Mesenteric fat pad (tissue), 1 donor: Measurements from ENCODE around the gene IFIT5. TPM values are rescaled to one million over a fixed set of nuclear protein-coding genes. Genes with fewer than 3 reads are reported as not detected.
"Not testable (repeated sequence)": the region's sequence is repeated elsewhere in the genome, so short reads cannot be mapped to it uniquely, and the experiment has no call there.

Experiments used
- DNase-seq: peaks from one replicate; pipeline ENCODE4 v3.0.0-alpha.2; 2020; ENCODE audit warnings: low spot score
- total RNA-seq: library from RNA; stranded (reverse); fragmentation: NEBNext Ultra II Directional; extraction: Animal tissue kit (Norgen Biotek cat#: 25700); gene quantifications from one replicate; pipeline ENCODE4 v1.2.1, GENCODE V29; 2021
- donor health status: DM: yes; HTN: yes; CAD: no.

IFIT5 gene
- total RNA-seq, 1 donor from 2014 or later: 18.3 TPM

DNA sequence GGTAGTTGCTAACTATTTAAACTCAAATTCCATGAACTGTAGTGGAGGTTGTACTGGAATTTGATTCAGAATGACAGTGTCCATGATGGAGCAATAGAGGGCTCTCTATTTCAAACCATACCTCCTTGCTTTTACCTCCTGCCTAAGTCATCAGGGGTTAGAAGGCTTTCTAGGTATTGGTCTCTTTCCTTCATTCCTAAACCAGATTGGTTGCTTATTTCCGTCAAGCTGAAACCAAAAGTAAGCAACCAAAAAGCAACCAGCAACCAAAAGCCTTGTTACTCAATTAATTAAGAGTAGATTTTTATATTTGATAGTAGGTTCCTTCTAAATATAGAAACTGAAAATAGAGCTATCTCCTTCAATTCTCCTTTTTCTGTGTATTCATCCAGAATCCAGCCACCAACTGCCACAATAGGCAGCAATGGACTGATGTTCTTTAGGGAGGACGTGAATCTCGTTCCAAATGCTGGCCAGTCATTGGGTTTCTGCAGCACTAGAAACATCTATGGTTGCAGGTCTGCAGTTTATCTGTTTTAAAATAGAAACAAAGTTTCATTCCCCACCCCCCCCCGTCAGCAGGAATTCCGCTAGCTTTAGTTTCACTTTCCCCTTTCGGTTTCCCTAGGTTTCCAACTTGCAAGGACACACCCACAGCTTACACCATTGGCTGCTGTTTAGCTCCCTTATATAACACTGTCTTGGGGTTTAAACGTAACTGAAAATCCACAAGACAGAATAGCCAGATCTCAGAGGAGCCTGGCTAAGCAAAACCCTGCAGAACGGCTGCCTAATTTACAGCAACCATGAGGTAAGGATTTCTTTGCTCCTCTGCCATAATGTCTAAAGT is 22.2 kb upstream of the IFIT5 start, which contains the start of gene IFIT1:
Gene IFIT1 (plus strand): TSS at position 717 of the 850 bp plus-strand sequence. CDS start 90 bp downstream, at position 807.
- no peak for DNase-seq

DNA sequence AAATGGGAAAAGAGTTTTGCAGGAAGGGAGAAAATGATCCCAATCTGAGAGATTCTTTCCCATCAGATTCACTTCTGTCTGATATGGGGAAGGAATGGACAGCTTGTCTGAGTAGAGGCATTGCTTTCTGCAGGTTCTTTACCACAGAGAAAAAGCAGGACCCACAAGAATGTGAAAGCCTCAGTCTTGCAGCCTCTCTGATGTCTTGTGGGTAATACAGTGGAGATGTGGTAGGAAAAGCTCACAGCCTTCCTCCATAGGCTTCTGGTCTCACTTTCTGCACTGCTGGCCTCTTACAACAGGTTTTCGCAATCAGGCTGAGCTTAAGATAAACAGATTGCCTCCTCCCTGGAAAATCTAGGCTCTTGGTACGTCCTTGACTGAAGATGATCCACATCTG is 21.4 kb upstream of the IFIT5 start:
- DNase-seq: no peak

DNA sequence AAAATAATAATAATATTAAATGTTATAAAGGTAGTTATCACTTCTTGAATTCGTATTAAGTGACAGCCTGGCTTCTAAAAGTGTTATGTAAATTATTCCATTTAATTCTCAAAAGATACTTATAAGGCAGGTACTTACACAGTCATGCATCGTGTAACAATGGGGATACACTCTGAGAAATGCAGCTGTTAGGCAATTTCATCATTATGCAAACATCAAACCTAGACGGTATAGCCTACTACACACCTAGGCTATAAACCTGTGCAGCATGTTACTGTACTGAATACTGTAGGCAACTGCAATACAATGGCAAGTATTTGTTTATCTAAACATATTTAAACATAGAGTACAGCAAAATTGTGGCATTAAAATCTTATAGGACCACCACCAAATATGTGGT is 20.5 kb upstream of the IFIT5 start:
- no peak for DNase-seq

DNA sequence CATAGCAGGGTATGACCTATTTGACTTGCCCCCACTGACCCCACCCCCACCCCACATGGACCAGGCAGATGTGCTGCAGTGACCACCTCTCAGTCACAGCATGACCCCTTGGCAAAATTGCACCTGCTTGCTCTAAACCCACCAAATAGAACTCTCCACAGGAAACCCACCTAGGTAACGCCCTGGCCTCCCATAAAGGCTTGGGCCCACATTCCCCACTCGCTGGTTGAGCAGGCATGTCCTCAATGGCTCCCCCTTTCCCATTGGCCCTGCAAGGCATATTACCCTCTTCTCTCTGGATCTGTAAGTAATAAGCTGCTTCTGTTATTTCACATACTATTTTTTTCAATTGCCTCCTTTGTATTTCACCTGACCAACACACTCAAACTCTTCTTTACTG is 19.2 kb upstream of the IFIT5 start:
- DNase-seq: no peak

DNA sequence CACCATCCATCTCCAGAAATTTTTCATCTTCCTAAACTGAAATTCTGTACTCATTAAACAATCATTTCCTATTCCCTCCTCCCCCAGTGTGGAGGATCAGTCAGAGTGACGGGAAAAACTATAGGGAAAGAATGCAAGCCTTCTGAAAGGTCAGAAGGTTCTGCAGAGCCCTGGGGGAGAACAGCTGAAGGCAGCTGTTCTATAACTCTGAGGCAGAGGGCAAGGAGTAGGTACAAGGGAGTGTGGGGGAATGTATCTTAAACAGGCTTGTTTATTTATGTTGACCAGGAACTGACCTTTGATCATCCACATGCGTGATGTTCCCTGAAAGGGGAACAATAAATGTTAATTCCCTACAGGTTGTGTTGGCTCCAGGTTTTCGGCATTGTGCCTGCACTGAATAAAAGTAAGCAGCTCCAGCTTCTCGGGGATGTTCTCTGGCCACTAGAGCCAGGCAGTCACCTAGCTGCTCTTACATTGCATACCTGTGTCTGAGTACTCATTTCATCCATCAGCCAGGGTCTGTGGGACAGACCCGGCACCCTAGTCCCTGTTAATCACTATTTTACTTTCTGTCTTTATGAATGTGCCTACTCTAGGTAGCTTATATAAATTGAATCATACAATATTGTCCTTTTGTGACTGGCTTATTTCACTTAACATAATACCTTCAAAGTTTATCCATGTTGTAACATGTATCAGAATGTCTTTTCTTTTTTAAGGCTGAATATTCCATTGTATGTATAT is 16.2 kb upstream of the IFIT5 start:
- DNase-seq: no peak

DNA sequence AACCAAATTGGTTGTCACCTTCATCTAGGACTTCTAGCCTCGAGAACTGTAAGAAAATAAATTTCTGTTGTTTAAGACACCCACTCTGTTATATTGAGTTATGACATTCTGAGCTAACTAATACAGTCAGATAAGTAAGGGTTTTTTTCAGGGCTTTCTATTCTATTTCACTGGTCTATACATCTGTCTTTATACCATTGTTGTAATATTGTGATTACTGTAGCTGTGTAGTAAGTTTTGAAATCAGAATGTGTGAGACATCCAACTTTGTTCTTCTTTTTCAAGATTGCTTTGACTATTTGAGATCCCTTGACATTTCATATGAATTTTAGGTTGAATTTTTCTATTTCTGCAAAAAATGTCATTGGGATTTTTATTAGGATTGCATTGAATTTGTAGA is 14.4 kb upstream of the IFIT5 start:
- no peak for DNase-seq

DNA sequence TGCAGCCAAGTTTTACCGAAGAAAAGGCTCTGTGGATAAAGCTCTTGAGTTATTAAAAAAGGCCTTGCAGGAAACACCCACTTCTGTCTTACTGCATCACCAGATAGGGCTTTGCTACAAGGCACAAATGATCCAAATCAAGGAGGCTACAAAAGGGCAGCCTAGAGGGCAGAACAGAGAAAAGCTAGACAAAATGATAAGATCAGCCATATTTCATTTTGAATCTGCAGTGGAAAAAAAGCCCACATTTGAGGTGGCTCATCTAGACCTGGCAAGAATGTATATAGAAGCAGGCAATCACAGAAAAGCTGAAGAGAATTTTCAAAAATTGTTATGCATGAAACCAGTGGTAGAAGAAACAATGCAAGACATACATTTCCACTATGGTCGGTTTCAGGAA is 11.3 kb upstream of the IFIT5 start:
- no peak for DNase-seq

DNA sequence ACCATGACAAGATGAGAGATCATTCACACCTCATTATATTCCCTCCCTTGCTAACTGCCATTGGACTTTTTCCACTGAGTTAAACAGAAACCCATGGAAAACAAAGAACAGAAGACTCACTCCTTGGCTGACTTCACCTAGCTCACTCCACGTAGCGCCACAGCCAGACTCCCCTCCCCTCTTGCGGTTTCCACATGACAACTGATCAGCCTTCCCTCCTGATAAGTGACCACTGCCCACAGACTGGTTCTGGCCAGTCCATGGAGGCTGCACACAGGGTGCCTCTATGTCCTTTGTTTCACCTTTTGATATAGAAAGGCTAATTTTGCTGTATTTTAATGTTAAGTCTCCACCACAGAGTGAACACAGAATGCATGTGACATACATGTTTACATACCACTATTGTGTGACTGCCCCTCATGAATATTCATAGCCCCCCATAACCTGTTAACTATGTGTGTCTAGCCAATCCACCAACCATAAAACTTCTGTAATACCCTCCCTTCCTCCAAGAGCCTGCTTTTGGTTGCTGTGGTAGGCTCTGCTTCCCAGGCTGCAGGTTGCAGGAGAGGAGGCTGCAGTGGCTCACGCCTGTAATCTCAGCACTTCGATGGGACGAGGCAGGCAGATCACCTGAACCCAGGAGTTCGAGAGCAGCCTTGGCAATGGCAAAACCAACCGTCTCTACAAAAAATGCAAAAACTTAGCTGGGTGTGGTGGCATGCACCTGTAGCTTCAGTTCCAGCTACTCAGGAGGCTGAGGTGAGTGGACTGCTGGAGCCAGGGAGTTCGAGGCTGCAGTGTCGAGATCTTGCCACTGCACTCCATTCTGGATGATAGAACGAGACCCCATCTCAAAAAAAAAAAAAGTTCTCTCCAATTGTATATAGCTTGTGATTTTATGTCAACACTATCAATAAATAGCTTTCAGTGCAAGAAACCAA is 10.0 kb upstream of the IFIT5 start:
- no peak for DNase-seq

DNA sequence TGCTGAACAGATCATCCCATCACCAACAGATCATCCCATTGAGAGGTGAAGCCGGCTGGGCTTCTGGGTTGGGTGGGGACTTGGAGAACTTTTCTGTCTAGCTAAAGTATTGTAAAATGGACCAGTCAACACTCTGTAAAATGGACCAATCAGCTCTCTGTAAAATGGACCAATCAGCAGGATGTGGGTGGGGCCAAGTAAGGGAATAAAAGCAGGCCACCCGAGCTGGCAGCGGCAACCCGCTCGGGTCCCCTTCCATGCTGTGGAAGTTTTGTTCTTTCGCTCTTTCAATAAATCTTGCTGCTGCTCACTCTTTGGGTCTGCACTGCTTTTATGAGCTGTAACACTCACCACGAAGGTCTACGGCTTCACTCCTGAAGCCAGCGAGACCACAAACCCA is 8.2 kb upstream of the IFIT5 start:
- DNase-seq: not testable (repeated sequence)

DNA sequence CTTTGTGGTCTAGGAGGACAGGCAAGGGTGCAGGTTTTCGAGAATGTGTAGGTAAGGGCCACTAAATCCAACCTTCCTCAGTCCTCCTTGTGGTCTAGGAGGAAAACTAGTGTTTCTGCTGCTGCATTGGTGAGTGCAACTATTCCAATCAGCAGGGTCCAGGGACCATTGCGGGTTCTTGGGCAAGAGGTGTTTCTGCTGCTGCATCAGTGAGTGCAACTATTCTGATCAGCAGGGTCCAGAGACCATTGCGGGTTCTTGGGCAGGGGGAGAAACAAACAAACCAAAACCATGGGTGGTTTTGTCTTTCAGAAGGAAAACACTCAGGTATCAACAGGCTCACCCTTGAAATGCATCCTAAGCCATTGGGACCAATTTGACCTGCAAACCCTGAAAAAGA is 6.6 kb upstream of the IFIT5 start:
- not testable (repeated sequence) for DNase-seq

DNA sequence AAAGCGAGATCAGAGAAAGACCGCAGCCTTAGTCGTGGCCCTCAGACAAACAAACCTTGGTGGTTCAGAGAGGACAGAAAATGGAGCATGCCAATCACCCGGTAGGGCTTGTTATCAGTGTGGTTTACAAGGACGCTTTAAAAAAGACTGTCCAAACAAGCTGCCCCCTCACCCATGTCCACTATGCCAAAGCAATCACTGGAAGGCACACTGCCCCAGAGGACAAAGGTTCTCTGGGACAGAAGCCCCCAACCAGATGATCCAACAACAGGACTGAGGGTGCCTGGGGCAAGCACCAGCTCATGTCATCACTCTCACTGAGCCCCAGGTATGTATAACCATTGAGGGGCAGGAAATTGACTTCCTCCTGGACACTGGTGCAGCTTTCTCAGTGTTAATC is 5.1 kb upstream of the IFIT5 start:
- DNase-seq: not testable (repeated sequence)

DNA sequence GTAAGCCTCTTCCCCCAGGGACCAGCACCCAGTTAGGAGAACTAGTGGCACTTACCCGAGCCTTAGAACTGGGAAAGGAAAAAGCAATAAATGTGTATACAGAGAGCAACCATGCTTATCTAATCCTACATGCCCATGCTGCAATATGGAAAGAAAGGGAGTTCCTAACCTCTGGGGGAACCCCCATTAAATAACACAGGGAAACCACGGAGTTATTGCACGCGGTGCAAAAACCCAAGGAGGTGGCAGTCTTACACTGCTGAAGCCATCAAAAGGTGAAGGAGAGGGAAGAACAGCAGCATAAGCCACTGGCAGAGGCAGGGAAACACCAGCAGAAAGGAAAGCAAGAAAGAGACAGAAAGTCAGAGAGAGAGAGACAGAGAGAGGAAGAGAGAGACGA is 3.8 kb upstream of the IFIT5 start:
- not testable (repeated sequence) for DNase-seq

DNA sequence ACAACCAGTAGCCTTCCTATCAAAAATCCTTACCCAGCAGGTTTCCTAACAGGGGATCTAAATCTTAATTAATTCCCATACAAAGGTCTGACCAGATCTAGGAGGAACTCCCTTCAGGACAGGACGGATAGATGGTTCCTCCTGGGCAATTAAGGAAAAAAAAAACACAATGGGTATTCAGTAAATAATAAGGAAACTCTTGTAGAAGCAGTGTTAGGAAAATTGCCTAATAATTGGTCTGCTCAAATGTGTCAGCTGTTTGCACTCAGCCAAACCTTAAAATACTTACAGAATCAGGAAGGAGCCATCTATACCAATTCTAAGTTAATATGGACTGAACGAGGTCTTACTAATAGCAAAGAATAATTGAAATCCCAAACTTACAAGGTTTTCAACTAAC is 3.2 kb upstream of the IFIT5 start:
- not testable (repeated sequence) for DNase-seq

DNA sequence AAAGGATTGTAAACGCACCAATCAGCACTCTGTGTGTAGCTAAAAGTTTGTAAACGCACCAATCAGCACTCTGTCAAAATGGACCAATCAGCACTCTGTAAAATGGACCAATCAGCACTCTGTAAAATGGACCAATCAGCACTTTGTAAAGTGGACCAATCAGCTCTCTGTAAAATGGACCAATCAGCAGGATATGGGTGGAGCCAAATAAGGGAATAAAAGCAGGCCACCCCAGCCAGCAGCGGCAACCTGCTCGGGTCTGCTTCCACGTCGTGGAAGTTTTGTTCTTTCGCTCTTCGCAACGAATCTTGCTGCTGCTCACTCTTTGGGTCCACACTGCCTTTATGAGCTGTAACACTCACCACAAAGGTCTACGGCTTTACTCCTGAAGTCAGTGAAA is 2.1 kb upstream of the IFIT5 start:
- DNase-seq: not testable (repeated sequence)

DNA sequence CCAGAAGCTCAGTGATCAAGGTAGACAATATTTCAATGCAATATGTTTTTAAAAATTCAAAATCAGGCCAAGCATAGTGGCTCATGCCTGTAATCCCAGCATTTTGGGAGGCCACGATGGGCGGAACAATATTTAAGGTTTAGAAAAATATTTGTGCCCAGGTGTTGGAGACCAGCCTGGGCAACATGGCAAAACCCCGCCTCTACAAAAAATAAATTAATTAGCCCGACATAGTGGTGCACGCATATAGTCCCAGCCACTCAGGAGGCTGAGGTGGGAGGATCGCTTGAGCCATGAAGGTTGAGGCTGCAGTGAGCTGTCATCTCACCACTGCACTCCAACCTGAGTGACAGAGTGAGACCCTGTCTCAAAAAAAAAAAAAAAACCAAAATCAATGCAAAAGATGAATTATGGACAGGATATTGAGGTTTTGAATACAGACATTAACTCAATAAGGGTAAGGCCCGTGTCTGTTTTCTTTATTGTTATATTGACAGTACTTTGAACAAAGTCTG is 913 bp upstream of the IFIT5 start:
- no peak for DNase-seq

DNA sequence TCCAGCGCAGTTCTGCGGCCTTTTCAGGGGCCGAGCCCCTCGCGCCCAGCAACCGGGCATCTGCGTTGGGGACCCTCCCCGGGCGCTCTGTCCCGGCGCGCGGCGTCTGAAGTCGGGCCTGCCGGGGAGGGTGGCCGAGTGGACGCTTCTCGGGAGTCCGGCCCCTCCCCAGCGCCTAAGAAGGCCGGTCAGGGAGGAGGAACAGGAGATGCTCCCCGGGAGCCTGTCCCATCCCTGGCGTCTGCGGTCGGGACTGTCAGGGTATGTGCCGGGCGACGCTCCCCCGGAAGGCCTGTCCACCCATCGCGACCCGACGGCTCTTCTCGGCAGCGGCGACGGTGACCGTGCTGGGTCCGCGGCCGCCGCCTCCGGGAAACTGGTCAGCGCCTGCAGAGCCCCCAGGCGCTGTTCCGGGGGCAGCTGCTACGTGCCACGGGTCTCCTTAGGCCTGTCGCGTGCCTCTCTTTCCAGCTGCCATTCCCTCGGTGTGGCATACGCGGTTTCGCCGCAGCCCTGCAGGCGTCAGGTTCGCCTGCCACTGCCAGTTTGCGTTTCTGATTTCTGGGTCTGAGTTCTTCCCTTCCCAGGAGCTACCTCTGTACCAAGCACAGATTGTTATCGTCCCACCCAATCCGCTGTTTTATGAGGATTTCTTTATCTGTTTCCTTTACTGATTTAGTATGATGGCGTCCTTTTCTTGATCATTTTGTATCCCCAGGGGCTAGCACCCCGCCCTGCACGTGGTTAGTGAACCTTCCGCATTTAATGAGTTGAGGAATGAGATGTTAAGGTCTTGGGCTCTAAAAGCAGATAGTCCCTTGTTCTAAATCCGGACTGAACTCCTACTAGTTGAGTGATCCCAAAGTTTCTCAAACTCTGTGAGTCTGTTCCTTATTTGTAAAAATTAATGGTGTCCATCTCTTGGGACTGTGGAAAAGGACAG is 782 bp downstream of the IFIT5 start:
- DNase-seq: no peak

DNA sequence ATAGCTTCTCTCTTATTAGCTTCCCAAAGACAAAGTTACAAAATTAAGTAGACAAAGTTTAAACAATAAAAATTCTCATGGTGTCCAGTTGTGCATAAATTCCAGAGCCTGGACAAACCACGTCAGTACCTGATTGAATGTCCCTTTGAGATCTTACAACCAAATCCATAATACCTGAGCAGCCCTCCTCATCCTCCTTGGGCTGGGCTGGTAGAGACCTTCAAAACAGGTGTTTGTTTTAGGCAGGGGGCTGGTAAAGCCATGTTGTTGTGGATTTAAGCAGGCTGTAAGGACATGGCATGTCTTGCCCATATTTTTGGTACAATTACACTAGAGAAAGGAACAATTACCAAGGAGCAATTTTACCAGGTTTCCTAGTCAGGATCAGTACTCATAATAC is 2.1 kb downstream of the IFIT5 start:
- DNase-seq: no peak

DNA sequence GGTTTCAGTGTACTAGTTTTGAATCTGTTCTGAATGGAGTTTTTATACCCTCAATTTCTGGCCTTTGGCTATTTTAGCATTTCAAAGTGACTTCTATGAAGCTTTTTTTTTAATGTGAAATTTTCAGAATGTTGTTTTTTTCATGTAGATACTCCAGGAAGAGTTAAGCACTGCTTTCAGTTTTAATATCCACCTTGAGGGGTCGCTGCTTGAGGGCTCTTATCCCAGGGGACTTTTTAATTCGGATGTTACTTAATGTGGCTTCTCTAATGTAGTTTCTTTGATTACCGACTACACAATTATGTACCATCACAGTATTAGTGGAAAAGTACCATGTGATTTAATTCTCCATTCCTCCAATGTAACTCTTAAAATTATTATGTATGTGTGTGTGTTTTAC is 5.2 kb downstream of the IFIT5 start:
- DNase-seq: no peak

DNA sequence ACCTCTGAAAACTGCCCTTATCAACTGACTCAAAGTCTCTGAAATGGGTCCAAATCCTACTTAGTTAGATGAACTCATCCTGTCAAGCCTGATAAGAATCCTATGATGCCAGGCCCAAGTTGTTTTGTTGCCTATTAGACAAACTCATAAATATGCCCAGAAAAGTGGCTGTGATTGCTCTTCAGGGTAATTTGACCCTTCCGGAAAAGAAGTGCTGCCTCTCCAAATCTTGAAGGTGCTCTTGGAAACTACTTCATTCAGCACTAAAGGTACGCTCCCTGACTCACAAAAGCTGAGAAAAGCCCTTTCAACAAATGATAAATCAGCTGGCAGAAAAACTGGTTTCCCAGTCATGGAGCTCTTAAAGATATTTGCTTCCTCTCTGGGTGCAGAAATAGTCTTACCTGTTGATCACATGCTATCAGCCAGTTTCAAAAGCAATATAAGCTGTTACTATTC is 6.7 kb downstream of the IFIT5 start:
- no peak for DNase-seq

DNA sequence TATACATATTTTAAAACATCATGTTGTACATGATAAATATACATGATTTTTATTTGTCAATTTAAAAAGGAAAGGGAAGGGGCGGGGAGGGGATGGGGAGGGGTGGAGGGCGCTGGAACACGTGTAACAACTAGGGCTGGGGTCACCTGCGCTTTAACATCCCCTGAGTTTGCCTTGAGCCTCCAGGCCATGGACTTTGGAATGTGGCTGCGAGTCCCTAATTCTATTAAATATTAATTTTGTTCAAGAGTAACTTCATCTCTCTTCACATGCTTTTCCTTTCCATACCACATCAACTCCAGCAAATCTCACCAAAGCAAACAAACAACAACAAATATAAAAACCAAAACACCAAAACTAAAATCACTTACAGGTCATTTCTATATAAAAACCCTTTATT is 10.6 kb downstream of the IFIT5 start:
- no peak for DNase-seq
